Stimulated activated CD8-positive, alpha-beta memory T cell treated with anti-CD3 and anti-CD28 coated beads, Interleukin-4, amount 100 ng/mL, for 48 hours (primary cell): ENCODE measurements around the gene C2CD2.

Experiments
- DNase-seq: peaks from one replicate; pipeline ENCODE4 v3.0.0-alpha.2; 2020

Gene C2CD2

GRCh38 chr21:41903559-41904351, 50.1 kb downstream of the C2CD2 start:
- DNase-seq, result no peak

- no peak for DNase-seq
These were observed 50.9 kb downstream of the C2CD2 start for GRCh38 chr21:41902946-41903345.

- no peak for DNase-seq
These were observed 52.0 kb downstream of the C2CD2 start for GRCh38 chr21:41901782-41902181.

- peak; percentile 67 for DNase-seq
These were observed 52.7 kb downstream of the C2CD2 start for GRCh38 chr21:41901099-41901498.

DNA sequence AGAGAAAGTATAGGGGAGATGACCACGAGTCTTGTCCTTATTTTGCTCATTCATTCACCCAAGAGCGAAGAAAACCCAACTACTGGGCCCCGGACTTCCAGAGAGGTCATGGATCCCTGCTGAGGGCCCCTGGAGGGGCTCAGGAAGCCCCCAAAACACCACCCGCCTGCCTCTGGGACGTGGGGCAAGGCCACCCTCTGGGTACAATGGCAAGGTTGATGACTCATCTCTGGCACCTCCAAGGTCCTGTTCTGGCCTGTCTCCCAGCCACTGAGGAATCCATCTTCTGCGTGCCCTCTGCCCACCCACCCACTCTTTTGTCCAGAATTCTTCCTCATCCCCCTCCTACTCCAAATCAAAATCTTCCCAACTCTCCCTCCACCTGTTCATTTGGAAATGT, 53.4 kb downstream of the C2CD2 start:
- no peak for DNase-seq

DNA sequence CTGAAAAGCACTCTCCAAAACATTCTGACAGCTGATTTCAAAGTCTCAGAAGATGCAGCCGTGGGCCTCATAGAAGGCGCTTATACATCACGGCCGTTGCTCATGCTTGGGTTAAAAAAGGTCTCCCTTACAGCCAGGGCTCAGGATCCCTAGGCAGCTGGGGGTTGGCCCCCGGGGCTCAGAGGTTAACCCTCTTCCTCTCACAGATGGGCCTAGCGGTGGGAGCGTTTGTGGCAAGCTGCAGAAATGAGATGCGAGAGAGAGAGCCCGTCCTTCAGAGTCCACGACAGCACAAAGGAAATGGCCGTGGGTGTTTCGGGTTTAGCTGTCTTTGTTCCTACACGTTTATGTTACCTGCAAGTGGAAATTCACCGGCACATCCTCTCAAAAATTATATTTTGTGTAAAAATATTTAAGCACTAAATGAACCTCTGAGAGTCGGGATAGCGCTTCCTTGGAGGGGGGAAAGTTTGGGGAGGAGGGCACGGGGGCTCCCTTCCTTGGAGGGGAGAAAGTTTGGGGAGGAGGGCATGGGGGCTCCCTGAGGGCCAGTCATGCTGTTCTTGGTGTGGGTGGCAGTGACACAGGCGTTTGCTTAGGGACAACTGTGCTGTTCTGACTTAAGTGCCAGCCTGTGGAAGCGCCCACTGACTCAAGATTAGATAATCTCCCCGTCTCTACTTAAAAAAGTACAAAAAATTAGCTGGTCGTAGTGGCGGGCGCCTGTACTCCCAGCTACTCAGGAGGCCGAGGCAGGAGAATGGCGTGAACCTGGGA, 54.2 kb downstream of the C2CD2 start:
- DNase-seq, result peak; percentile 81

DNA sequence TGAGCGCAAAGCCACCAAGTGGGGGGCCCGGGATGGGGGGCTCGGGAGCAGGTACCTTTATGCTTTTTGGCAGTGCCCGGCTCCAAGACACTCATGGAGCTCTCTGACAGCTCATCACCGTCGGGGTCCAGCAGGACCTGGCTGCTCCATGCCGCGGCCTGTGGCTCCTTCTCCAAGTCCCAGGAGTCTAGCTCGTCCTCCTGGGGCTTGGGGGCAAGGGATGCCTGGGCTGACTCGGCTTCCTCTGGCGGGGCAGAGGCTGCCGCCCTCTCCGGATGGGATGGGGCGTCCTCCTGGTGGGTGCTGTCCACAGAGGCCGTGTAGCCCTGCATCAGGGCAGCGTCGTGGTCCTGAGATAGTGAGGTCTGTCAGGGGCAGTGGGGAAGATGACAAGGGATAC, 54.8 kb downstream of the C2CD2 start:
- DNase-seq, result no peak

DNA sequence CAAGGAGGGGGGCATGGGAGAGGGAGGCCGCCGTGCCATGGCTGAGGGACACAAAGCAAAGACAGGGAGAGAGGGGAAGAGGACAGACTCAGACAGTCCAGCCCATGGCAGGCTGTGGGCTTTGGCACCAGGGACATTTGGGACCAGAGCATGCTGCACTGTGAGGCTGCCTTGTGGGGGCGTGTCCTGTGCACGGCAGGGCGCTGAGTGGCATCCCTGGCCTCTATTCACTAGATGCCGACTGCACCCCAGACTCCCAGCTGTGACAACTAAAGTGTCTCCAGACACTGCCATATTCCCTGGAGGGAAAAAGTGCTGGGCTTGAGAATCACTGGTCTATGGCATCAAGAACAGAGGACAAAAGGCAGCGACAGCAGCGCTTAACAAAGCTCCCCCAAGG, 56.1 kb downstream of the C2CD2 start:
- DNase-seq, result no peak

DNA sequence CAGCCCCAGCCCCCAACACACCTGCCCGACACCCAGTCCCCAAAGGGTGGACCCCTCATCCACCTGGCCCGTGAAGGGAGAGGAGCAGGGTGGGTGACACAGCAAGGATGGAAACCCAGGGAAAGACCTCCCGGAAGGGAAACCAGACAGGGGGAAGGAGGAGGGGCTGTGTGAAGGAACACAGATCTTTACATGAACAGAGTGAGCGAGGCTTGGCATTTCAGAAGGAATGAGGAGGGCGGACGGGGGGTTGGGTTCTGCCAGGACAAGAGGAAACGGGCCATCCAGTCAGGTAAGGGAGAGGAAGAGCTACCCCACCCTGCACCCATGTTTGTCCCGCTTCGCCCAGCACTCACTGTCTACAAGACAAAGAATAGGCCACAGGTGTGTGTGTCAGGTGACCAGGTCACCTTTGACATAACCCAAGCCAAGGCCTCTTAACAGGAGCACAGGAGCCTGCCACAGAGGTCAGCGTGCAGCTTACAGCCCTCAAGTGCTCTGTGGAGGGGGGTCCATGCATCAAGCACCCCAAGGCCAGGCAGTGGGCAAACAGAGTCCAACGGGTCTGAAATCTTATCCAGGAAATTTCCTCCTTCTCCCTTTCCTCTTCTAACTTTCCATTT, 56.7 kb downstream of the C2CD2 start:
- DNase-seq, result no peak

- DNase-seq, result peak; percentile 59
These were observed 58.0 kb downstream of the C2CD2 start for GRCh38 chr21:41895643-41896493.

- no peak for DNase-seq
These were observed 58.8 kb downstream of the C2CD2 start for GRCh38 chr21:41894922-41895557.

GRCh38 chr21:41894511-41894910, 59.3 kb downstream of the C2CD2 start:
- DNase-seq, result no peak

- no peak for DNase-seq
These were observed 61.1 kb downstream of the C2CD2 start for GRCh38 chr21:41892726-41893125.

GRCh38 chr21:41891132-41891531, 62.7 kb downstream of the C2CD2 start:
- no peak for DNase-seq

DNA sequence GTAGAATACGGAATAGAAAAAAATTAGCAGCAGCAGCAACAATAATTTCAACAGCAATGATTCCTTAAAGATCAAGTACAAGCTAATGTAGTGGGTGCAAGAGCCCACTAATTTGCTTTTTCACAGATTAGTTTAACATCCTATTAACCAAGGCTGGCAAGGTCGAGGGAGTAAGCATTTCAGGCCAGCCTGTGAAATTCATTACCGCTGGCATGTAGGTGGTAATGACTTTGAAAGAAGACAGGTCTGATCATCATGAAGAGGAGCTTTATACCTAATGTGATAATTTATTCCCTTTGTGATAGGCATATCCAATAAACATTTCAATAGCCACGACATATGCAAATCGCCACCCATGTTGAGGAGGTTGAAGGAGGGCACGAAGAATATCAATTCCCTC, 63.5 kb downstream of the C2CD2 start:
- no peak for DNase-seq

- no peak for DNase-seq
These were observed 65.0 kb downstream of the C2CD2 start for GRCh38 chr21:41888749-41889376.

DNA sequence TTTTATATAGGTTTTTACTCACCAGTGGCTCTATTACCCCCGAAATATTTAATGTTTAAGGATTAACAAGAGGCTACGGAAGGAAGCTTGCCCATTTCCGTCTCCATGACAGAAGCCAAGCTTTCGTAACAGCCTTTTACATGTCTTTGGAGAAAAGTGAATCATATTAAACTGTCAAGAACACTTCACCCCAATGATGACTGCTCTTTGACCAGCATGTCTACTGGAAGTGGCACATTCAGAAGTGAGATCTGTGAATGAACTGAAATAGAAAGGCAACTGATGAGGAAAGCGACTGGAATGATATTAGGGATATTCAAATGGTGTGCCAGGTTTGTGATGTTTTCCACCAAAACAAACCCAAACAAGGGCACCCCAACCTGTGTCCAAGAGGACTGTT, 66.2 kb downstream of the C2CD2 start:
- no peak for DNase-seq

- DNase-seq, result no peak
These were observed 67.5 kb downstream of the C2CD2 start for GRCh38 chr21:41886328-41886727.

DNA sequence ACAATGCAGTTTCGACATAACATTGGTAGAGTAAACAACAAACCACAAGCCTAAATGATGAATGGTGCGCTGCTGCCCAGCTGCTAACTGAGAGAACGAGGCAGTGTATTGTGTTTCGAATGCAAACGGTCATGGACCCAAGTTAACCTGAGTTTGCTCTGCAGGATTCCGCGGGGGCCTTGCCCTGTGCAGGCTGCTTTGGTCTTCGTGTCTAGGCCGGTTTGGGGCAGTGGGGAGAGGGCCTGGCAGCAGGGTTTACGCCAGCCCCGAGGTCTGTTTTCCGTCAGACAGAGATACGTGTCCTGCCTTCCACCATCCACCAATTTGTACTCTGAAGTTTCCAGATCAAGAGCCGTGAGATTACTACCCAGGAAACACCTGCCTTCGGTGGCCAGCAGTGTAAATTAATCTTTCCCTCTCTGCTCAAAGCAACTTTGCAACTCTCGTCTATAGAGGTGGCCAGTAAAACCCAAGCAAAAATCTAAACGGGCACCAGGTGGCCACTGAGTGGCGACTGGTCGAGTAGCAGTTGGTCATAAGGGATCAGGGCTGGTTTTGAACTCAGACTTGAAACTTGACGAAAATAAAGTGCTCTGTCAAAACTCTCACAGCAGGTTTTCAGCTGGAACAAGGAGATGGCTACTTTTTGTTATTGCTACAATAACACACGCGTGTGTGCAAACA, 68.3 kb downstream of the C2CD2 start:
- DNase-seq, result no peak

DNA sequence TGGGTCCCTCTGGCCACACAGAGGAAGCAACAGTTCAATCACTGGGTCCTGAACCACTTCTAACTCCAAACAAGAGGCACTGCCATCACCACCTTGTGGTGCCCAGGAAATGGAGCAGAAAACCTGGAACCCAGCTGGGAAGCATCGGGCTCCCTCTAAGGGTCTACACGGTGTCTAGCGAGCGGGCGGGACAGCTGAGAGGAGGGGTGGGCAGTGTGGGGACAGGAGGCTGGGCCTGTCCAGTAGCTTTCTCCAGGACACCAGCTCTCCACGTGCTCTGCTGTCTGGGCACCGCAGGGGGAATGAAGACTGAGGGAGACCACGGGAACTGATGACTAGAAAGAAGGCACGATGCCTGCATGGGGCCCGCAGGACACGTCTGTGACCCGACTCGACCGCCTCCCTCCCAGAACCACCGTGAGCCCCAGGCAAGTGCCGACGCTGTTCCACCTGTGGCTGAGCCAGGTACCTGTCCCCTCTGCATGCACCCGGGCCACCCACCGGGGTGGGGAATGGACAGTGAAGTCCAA, 69.3 kb downstream of the C2CD2 start:
- no peak for DNase-seq

DNA sequence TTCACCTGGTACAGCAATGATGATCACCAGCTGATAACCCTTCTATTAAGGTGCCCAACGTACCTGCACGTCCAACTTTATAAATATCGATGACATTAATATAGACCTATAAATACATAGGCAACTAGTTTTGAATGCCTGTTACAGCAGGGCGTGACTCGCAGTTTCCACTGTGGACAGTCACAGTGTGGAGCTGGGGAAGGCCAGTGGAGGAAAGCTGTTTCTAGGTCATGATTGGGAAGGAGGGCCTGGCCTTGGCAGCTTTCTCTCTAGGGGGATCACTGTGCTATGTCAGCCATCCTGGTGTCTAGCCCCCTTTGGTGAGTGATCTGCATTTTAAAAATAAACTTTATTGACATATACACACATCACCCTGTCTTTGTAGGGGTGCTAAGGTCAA, 70.2 kb downstream of the C2CD2 start:
- no peak for DNase-seq
